Activated CD4-positive, CD25-positive, alpha-beta regulatory T cell treated with anti-CD3 and anti-CD28 coated beads, Interleukin-2, amount 50 U/mL, for 16 hours (primary cell): ENCODE measurements around the gene LRP1B.
"Not testable (repeated sequence)": the region's sequence is repeated elsewhere in the genome, so short reads cannot be mapped to it uniquely, and the experiment has no call there.

ENCODE experiments used
- DNase-seq: peaks from one replicate; pipeline ENCODE4 v3.0.0-alpha.2; 2020; ENCODE audit warnings: low read depth, low spot score

The LRP1B gene

DNA sequence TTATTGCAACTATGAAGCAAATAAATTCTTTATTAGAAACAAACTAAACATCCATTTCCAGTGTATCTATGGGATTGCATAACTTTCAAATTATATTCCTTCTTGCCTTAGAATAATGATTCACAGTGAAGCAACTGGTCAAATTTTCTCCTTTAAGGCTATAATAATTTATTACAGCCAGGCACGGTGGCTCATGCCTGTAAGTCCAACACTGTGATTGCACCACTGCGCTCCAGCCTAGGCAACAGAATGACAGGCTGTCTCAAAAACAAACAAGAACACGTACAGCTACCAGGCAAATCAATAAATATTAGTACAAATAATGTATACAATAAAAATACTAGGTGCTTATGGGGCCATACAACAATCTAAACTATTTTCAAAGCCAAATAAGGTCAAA lies 1416.2 kb downstream of the LRP1B start:
- no peak for DNase-seq

DNA sequence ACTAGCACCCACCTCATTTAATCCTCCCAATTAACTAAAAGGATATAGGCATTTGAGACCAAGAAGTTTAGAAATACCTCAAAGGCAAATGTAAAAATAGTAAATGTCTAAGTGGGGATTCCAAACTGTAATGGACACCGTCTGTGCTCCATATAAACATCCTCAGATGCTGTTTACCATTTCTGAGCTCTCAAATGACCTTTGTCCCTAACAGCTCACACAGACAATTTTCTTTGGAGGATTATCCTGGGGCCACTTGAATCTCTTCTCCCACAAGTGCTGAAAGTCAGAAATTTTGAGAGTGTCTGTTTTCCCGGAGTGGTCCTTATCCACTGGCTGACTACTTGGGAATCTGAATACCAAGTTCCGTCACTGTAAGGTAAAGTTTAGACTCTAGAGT lies 1418.9 kb downstream of the LRP1B start:
- no peak for DNase-seq

GRCh38 chr2:140701726-140702125 lies 1429.1 kb downstream of the LRP1B start:
- DNase-seq: no peak

GRCh38 chr2:140698636-140699035 lies 1432.2 kb downstream of the LRP1B start:
- no peak for DNase-seq

GRCh38 chr2:140696449-140696848 lies 1434.4 kb downstream of the LRP1B start:
- DNase-seq: no peak

DNA sequence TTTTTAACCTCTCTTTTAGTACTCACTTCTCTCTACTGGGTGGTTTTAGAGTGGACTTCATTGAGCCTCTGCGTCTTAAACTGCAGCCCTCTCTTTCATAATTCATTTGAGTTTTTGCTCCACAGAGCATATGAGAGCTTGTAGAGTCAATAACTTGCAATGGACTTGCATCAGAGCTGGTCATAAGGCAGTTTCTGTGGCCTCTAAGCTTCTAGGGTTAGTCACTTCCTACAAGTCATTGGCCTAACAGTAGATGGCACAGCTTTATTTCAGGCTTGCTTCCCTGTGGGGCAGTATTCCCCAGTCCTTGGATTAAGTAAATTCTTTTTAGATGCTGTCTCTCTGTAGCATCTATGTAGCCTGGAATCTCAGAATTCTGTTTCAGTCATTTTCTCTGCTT lies 1435.7 kb downstream of the LRP1B start:
- no peak for DNase-seq

DNA sequence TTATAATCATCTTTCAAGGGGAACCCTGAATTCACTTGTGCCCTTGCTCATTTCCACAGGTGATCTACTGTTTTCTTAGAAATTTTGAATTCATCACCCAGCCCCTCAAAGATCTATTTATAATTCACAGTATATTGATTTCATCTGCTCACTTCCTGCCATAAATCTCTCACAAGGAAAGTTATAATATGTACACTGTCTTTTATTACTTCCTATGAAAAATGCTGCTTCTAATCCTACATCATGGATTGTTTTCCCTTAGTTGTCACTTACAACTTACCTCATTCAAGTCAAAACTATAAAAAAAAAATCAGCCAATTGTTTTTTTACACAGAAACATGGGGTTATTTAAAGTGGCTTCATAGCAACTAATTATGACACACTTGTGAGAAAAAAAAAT lies 1443.0 kb downstream of the LRP1B start:
- no peak for DNase-seq

- no peak for DNase-seq
Measured at GRCh38 chr2:140683658-140684057, 1447.2 kb downstream of the LRP1B start.

DNA sequence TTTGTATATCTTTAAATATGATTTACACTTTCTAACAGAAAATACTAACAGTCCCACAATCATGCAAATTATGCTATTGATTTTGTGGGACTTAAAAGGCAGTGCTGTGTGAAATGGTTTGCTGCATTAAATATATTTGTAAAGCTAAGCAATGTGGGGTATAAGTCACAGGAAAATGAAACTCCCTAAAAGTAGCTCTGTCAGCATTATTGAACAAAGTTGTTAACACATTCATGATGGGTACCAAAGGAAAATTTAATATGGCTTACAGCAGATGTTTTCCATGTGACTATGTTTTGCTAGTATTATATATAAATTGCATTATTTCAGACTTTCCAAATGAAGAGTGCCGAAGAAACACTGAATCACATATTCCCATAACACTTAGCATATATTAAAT lies 1450.0 kb downstream of the LRP1B start:
- no peak for DNase-seq

- DNase-seq: no peak
Measured at GRCh38 chr2:140679752-140680151, 1451.1 kb downstream of the LRP1B start.

DNA sequence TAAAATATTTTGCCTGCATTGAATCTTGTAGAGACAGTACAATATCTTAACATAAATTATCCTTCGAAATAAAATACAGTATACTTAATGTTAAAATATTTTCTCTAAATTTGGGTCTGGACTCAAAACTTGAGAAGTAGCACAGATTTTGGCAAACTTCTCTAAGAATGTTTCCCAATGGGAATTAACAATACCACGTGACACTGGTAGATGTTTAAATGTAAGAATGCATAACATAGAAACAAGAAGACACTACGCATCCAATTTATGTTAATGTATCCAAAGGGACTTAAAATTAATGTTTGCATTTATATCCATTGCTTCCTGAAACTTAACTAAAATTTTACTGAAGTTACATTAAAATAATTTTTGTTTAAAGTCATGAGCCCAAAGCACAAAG lies 1460.9 kb downstream of the LRP1B start:
- no peak for DNase-seq

DNA sequence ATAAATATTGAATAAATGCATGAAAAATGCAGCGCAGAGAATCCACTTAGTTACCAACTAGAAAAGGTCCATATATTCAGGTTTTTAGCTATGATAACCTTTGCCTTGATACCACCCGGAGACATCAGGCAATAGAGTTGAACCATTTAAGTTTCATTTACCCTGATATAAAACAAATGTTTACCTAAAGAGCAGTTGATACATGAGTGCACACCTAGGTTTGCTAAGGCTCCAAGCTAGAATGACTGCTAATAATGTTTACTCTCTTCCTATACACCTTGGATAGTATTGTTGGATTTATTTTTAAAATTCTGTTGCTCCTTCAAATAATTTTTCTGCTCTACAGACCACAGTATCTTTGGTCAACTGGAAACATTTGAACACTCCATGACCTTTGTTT lies 1463.6 kb downstream of the LRP1B start:
- DNase-seq: no peak

GRCh38 chr2:140662504-140662903 lies 1468.3 kb downstream of the LRP1B start:
- no peak for DNase-seq

DNA sequence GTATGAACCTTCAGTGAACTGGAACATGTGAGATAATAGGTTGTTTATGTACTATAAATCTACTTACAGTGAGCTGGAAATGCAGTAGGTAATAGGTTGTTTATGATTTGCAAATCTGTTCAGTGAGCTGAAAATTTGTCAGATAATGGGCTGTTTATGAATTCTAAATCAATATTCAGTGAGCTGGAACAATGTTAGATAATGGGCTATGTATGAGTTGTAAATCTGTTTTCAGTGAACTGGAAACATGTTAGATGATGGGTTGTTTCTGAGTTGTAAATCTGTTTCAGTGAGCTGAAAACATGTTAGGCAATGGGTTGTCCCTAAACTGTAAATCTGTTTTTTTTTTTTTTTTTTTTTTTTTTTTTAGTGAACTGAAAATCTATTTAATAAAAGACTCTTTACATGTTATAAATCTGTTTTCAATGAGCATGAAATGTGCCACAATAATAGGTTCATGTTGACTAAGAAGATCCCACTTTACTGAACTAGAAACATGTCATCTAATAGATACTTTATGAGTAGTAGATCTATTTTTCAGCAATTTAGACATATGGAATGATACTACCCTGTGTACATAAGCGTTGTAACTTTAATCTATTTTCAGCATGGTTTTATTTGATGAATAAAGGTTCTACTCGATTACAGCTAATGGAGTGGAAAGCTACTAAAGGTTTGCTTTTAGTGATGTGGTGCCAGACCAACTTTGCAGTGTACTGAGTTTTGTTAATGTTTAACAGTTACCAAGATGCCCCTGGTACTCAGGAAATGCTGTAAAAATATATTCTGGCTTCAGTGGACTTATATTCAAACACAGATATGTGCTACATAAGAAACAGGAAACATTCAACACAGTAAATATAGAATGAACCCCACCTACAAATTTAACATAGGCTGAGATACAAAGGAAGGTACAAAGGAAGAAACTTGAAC lies 1471.8 kb downstream of the LRP1B start:
- no peak for DNase-seq

- no peak for DNase-seq
Measured at GRCh38 chr2:140657657-140658056, 1473.2 kb downstream of the LRP1B start.

- no peak for DNase-seq
Measured at GRCh38 chr2:140654565-140654964, 1476.3 kb downstream of the LRP1B start.

DNA sequence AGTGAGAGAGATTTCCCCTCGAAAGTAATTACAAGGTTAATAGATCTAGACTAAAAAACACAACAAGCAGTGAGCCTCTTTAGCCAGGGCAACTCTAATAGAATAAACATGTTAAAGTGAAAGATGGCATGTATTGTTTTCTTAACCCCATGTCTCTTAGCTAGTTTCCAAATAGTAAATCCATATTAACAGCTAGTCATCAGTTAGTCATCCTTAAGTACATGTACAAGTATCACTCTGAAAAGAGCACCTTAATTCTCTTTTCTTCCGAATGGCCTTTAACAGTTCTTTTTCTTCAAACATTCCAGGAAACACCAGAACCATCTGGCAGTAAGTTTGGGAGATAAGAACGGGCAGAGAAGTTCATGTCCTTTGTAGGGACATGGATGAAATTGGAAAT lies 1480.0 kb downstream of the LRP1B start:
- DNase-seq: no peak

DNA sequence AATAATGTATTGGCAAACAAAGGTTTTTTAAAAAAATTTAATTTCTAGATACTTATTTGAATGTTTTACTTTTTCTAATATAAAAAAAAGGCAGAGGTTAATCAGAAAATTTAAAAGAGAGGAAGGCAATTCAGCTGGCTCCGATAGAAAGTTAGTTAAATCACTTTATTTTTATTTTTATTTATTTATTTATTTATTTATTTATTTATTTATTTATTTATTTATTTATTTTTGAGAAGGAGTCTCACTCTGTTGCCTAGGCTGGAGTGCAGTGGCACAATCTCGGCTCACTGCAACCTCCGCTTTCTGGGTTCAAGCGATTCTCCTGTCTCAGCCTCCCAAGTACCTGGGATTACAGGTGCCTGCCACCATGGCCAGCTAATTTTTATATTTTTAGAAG lies 1480.7 kb downstream of the LRP1B start:
- not testable (repeated sequence) for DNase-seq

DNA sequence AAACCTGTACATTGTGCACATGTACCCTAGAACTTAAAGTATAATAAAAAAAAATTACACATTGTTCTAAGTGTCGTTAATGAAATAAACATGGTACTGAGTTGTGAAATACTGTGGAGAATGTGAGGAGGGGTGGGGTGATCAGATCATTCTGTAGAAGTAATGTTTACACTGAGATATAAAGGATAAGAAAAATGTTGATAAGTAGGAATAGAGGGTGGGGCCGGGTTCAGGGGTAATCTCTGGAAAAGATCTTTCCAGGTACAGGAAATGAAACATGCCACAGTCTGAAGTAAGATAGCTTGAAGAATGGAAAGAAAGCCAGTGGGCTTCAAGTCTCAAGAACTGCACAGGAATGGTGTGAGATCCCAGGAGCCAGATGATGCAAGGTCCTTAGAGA lies 1482.4 kb downstream of the LRP1B start:
- DNase-seq: no peak

DNA sequence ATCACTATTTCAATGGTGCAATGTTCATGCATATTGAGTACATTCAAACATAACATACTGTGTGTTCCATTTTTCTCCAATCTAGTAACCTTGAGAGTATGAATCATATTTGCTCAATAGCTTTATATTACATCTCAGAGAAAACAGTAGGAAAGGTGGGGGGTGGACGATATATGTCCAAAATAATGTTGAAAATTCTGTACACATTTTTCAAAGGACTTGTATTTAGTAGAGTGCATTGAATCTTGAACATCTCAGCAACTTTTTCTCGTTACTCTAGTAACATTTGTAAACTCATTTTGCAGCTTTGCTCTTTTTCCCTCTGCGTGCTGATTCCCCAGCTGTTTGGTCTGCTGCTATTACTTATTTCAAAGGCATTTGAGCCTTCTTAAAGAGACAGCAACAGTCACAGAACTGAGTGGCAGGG lies 1487.0 kb downstream of the LRP1B start:
- DNase-seq: no peak

DNA sequence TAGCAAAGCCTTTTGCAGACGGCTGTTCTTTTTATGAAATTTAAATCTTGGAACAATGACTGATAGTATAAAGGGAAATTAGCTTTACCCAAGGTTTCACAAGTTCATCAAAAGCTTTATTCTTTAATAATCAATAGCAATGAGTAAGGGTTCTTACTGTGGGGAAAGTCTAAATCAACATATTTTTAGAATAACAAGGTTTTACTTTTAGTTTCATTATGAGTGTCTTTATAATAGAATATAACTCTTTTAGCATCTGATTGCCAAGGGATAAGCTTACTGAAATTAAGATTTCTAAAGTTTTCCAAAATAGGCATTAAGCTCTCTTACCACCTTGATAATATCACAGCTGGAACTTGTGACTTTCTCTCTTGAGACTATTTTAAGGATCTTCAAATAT lies 1489.7 kb downstream of the LRP1B start:
- DNase-seq: no peak

GRCh38 chr2:140639628-140640027 lies 1491.2 kb downstream of the LRP1B start:
- DNase-seq: no peak

- DNase-seq: no peak
Measured at GRCh38 chr2:140630557-140630956, 1500.3 kb downstream of the LRP1B start.

DNA sequence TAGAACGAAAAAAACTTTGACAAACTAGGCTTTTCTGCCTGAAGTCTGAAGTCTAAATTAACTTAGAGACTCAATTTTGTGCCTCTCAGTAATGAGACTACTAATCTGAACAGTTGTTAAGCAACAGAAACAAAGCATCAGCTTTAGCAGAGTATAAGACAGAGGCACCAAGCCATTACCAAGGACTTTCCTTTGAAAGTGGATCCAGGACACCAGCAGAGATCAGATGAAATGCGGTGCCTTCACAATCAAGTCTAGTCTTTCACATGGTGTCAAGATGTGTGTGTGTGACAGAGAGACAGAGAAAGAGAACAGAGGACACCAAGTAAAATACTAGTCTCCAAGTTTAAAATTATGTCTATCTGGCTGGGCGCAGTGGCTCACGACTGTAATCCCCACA lies 1502.9 kb downstream of the LRP1B start:
- DNase-seq: no peak
